Measurements from ENCODE around the gene CAV1. TPM values are rescaled to one million over a fixed set of nuclear protein-coding genes. Genes with fewer than 3 reads are reported as not detected.

The CAV1 gene
- total and polyA plus RNA-seq, 2 of the 13 experiments (the other 11 are each of a cell fraction or from before 2014, with no cell fraction given), result 0.40 TPM; not detected in 1

- peak overlapping the region; percentile 66 for H2AFZ ChIP-seq (ENCODE audit: low read length)
- no peaks in the 10 kb centered on the region for H3K36me3 ChIP-seq (replicated peaks in 1 of 2; ENCODE audit: control insufficient read depth in 1 of 2, insufficient read depth in 2 of 2, low read length in 2 of 2)
- H3K27me3 ChIP-seq (ENCODE audit: control insufficient read depth in 1 of 2, insufficient read depth in 2 of 2, low read length in 2 of 2), result no peaks in the 10 kb centered on the region
- H3K9me3 ChIP-seq (ENCODE audit: low read length), result no peaks in the 10 kb centered on the region
- H3K4me1 ChIP-seq (ENCODE audit: insufficient read depth, low read length), result peaks cover 31% of the 10 kb centered on the region
- ChIA-PET CTCF (ENCODE audit: low intra/inter-chr PET ratio, low total read pairs) (interaction anchor here (1.2 to 3.0 kb wide), 2 partner anchors 211 to 414 kb away, joined by 3 to 15 read pairs; no protein-coding TSS in a partner anchor), POLR2A (no interaction called here)
- no peaks in the 10 kb centered on the region for H3K79me2 ChIP-seq (ENCODE audit: insufficient read depth, low read length)
- BruUV-seq (replicated peaks), result no TSS peak
- H3K9ac ChIP-seq (ENCODE audit: insufficient read depth, low read depth, low read length), result no peak overlapping the region
- WGBS (ENCODE audit: low lambda C conversion rate), result 87% methylated on average over 3 of the region's 3 CpGs
- ATAC-seq, result no peak
- in situ Hi-C loops (cut with HindIII; ENCODE audit: extremely low pct_ligation_motif_present, low pct_unique_long_range_greater_than_20kb), result no loop called here
- H3K4me3 ChIP-seq (replicated peaks in 1 of 3; ENCODE audit: insufficient read depth in 1 of 3, low read depth in 2 of 3, low read length in 3 of 3), result no peak overlapping the region
- no peak overlapping the region for H3K27ac ChIP-seq (ENCODE audit: extremely low read length, insufficient read depth, low read length)
- intact Hi-C loops (cut with micrococcal nuclease; ENCODE audit: unreplicated experiment), result loop anchor here (2.0 to 10.0 kb wide), 3 partner anchors 188 to 516 kb away; no protein-coding TSS in a partner anchor
- no peaks in the 10 kb centered on the region for H4K20me1 ChIP-seq (ENCODE audit: insufficient read depth, low read length)
- no peak for FAIRE-seq
- no peak for TF ChIP-seq ZNF552 (CRISPR knock-in tag; IDR thresholded peaks at IDR 0.05; ENCODE audit: borderline replicate concordance)
- TF ChIP-seq ETV6 (CRISPR knock-in tag; conservative IDR thresholded peaks at IDR 0.05), result no peak
- no peak for TF ChIP-seq ZNF441 (CRISPR knock-in tag; IDR thresholded peaks at IDR 0.05; ENCODE audit: borderline replicate concordance)
- no peak for TF ChIP-seq ZNF614 (CRISPR knock-in tag; IDR thresholded peaks at IDR 0.05; ENCODE audit: borderline replicate concordance)
- TF ChIP-seq, protein P1, sequence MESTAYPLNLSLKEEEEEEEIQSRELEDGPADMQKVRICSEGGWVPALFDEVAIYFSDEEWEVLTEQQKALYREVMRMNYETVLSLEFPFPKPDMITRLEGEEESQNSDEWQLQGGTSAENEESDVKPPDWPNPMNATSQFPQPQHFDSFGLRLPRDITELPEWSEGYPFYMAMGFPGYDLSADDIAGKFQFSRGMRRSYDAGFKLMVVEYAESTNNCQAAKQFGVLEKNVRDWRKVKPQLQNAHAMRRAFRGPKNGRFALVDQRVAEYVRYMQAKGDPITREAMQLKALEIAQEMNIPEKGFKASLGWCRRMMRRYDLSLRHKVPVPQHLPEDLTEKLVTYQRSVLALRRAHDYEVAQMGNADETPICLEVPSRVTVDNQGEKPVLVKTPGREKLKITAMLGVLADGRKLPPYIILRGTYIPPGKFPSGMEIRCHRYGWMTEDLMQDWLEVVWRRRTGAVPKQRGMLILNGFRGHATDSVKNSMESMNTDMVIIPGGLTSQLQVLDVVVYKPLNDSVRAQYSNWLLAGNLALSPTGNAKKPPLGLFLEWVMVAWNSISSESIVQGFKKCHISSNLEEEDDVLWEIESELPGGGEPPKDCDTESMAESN (CRISPR knock-in tag; conservative IDR thresholded peaks at IDR 0.05), result no peak
- H3K4me2 ChIP-seq (ENCODE audit: low read depth, low read length), result no peak overlapping the region
- DNase-seq (ENCODE audit: low spot score), result no peak
Observed at GRCh38 chr7:116598861-116599260, 74.0 kb downstream of the CAV1 start.

- ChIA-PET CTCF (ENCODE audit: low intra/inter-chr PET ratio, low total read pairs) (no interaction called here), POLR2A (no interaction called here)
- 58% methylated on average over 2 of the region's 2 CpGs for WGBS (ENCODE audit: low lambda C conversion rate)
- DNase-seq (ENCODE audit: low spot score) (no peak), FAIRE-seq (no peak), ATAC-seq (no peak)
- H3K9me3 ChIP-seq (ENCODE audit: low read length), result no peaks in the 10 kb centered on the region
- in situ Hi-C loops (cut with HindIII; ENCODE audit: extremely low pct_ligation_motif_present, low pct_unique_long_range_greater_than_20kb), result no loop called here
- no peak overlapping the region for H3K4me3 ChIP-seq (replicated peaks in 1 of 3; ENCODE audit: insufficient read depth in 1 of 3, low read depth in 2 of 3, low read length in 3 of 3)
- H4K20me1 ChIP-seq (ENCODE audit: insufficient read depth, low read length), result no peaks in the 10 kb centered on the region
- H2AFZ ChIP-seq (ENCODE audit: low read length), result no peak overlapping the region
- no peak overlapping the region for H3K9ac ChIP-seq (ENCODE audit: insufficient read depth, low read depth, low read length)
- H3K27ac ChIP-seq (ENCODE audit: extremely low read length, insufficient read depth, low read length), result no peak overlapping the region
- no peak overlapping the region; the same call in 1 of the 2 replicates for H3K4me2 ChIP-seq (ENCODE audit: low read depth, low read length)
- no TSS peak for BruUV-seq (replicated peaks)
- H3K27me3 ChIP-seq (ENCODE audit: control insufficient read depth in 1 of 2, insufficient read depth in 2 of 2, low read length in 2 of 2), result no peaks in the 10 kb centered on the region
- intact Hi-C loops (cut with micrococcal nuclease; ENCODE audit: unreplicated experiment), result no loop called here
- H3K36me3 ChIP-seq (replicated peaks in 1 of 2; ENCODE audit: control insufficient read depth in 1 of 2, insufficient read depth in 2 of 2, low read length in 2 of 2), result no peaks in the 10 kb centered on the region
- H3K4me1 ChIP-seq (ENCODE audit: insufficient read depth, low read length), result peaks cover 30% of the 10 kb centered on the region
- no peaks in the 10 kb centered on the region for H3K79me2 ChIP-seq (ENCODE audit: insufficient read depth, low read length)
- TF ChIP-seq HINFP (CRISPR knock-in tag; IDR thresholded peaks at IDR 0.05; ENCODE audit: low read depth) (no peak), ZNF451 (CRISPR knock-in tag; IDR thresholded peaks at IDR 0.05) (no peak), ZNF414 (CRISPR knock-in tag; IDR thresholded peaks at IDR 0.05) (no peak), SSRP1 (CRISPR knock-in tag; IDR thresholded peaks at IDR 0.05) (no peak), ZNF317 (CRISPR knock-in tag; IDR thresholded peaks at IDR 0.05) (no peak), HNRNPUL1 (IDR thresholded peaks at IDR 0.05; ENCODE audit: low read depth, low read length) (no peak), TCF12 (IDR thresholded peaks at IDR 0.05) (no peak), TCF12 (CRISPR knock-in tag; IDR thresholded peaks at IDR 0.05) (no peak), HHEX (CRISPR knock-in tag; IDR thresholded peaks at IDR 0.05) (no peak)
- TF ChIP-seq, protein P2, sequence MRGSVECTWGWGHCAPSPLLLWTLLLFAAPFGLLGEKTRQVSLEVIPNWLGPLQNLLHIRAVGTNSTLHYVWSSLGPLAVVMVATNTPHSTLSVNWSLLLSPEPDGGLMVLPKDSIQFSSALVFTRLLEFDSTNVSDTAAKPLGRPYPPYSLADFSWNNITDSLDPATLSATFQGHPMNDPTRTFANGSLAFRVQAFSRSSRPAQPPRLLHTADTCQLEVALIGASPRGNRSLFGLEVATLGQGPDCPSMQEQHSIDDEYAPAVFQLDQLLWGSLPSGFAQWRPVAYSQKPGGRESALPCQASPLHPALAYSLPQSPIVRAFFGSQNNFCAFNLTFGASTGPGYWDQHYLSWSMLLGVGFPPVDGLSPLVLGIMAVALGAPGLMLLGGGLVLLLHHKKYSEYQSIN (CRISPR knock-in tag; IDR thresholded peaks at IDR 0.05; ENCODE audit: borderline replicate concordance), result no peak
Observed at GRCh38 chr7:116601426-116601825, 76.6 kb downstream of the CAV1 start.

Measured in HepG2 (cell line).